SU-DHL-6 (cell line): ENCODE measurements around the gene CCDC170.

ENCODE experiments used
- H2AFZ ChIP-seq: fragments of 200-600 bp; sonication (generic); 2 replicates; pipeline ENCODE4 v1.6.1; 2014; ENCODE audit warnings: low read depth, mild to moderate bottlenecking, moderate library complexity, mixed read lengths, antibody characterized with exemption, low read length; ENCODE audit not compliant: severe bottlenecking
- H3F3A ChIP-seq: fragments of 200-600 bp; shearing (Covaris generic); 2 replicates; pipeline ENCODE4 v1.6.0; 2016; ENCODE audit warnings: antibody characterized with exemption, mild to moderate bottlenecking; ENCODE audit not compliant: insufficient read depth
- H3K27ac ChIP-seq: fragments of 200-600 bp; sonication (generic); 2 replicates; pipeline ENCODE4 v1.5.1; 2016; ENCODE audit warnings: low read depth, mild to moderate bottlenecking, low read length, moderate library complexity, mixed read lengths
- H3K27me3 ChIP-seq: fragments of 200-600 bp; sonication (generic), shearing (Covaris generic); 2 replicates; pipeline ENCODE4 v1.6.0; 2014; ENCODE audit warnings: mild to moderate bottlenecking, low read length
- H3K36me3 ChIP-seq: fragments of 200-600 bp; sonication (generic); 2 replicates; pipeline ENCODE4 v1.6.1; 2014; ENCODE audit warnings: mild to moderate bottlenecking, low read length, mixed read lengths
- H3K4me2 ChIP-seq: fragments of 300-600, 200-600 bp; shearing (Covaris generic), sonication (generic); 2 replicates; pipeline ENCODE4 v1.6.0; 2014; ENCODE audit warnings: low read length, low read depth, mild to moderate bottlenecking; ENCODE audit not compliant: poor library complexity, severe bottlenecking
- H3K4me3 ChIP-seq: fragments of 200-600 bp; sonication (generic); 2 replicates; pipeline ENCODE4 v1.5.1; 2014; ENCODE audit warnings: antibody characterized with exemption, low read length, mild to moderate bottlenecking, mixed read lengths; ENCODE audit not compliant: insufficient read depth, poor library complexity, severe bottlenecking
- H3K79me2 ChIP-seq: fragments of 200-600 bp; sonication (generic); 2 replicates; pipeline ENCODE4 v1.6.1; 2014; ENCODE audit warnings: mild to moderate bottlenecking, low read length, moderate library complexity; ENCODE audit not compliant: insufficient read depth
- H3K9ac ChIP-seq: fragments of 200-600 bp; sonication (generic); 2 replicates; pipeline ENCODE4 v1.7.0; 2014; ENCODE audit warnings: mild to moderate bottlenecking, low read length
- H3K9me2 ChIP-seq: fragments of 200-600 bp; sonication (generic); replicated peaks from 2 replicates; pipeline ENCODE4 v1.6.1; 2014; ENCODE audit warnings: low read length; ENCODE audit not compliant: insufficient read depth
- H3K9me3 ChIP-seq: fragments of 200-600 bp; sonication (generic); 2 replicates; pipeline ENCODE4 v1.6.1; 2014; ENCODE audit warnings: low read length, mixed read lengths; ENCODE audit not compliant: insufficient read depth
- H4K20me1 ChIP-seq: fragments of 200-600 bp; sonication (generic); 2 replicates; pipeline ENCODE4 v1.6.1; 2014; ENCODE audit warnings: low read depth, mild to moderate bottlenecking, antibody characterized with exemption, low read length, moderate library complexity, mixed read lengths
- CTCF ChIP-seq: fragments of 200-600 bp; sonication (generic); IDR thresholded peaks from one replicate; pipeline ENCODE4 v1.5.1; 2017; ENCODE audit warnings: antibody characterized with exemption, mild to moderate bottlenecking, low read length, moderate library complexity; ENCODE audit not compliant: insufficient read depth, poor library complexity, severe bottlenecking
- EZH2phosphoT487 ChIP-seq: fragments of 200-600 bp; sonication (generic), shearing (Covaris generic); conservative IDR thresholded peaks from 2 replicates; pipeline ENCODE4 v1.6.1; 2018; ENCODE audit warnings: mild to moderate bottlenecking, antibody characterized with exemption, low read length, moderate library complexity, mixed read lengths

Gene CCDC170

GRCh38 chr6:151494936-151495320 is 1.1 kb downstream of the CCDC170 start:
- Histone ChIP-seq H3K79me2 (no peaks in the 10 kb centered on the region), H4K20me1 (no peaks in the 10 kb centered on the region), H3K9me2 (no peaks in the 10 kb centered on the region), H3K27me3 (no peaks in the 10 kb centered on the region), H3F3A (no peaks in the 10 kb centered on the region), H2AFZ (no peak overlapping the region), H3K9ac (no peak overlapping the region), H3K9me3 (no peaks in the 10 kb centered on the region), H3K27ac (no peak overlapping the region), H3K4me3 (no peak overlapping the region), H3K36me3 (no peaks in the 10 kb centered on the region), H3K4me2 (no peak overlapping the region)
- TF ChIP-seq CTCF (no peak), EZH2phosphoT487 (no peak)

- Histone ChIP-seq H3K9ac (no peak overlapping the region), H3K4me3 (no peak overlapping the region), H3K9me3 (no peaks in the 10 kb centered on the region), H3K4me2 (no peak overlapping the region), H3K27me3 (no peaks in the 10 kb centered on the region), H4K20me1 (no peaks in the 10 kb centered on the region), H3F3A (no peaks in the 10 kb centered on the region), H2AFZ (no peak overlapping the region), H3K9me2 (no peaks in the 10 kb centered on the region), H3K27ac (no peak overlapping the region), H3K36me3 (no peaks in the 10 kb centered on the region), H3K79me2 (no peaks in the 10 kb centered on the region)
- TF ChIP-seq CTCF: no peak
- TF ChIP-seq EZH2phosphoT487: no peak
Observed at GRCh38 chr6:151495380-151495779, 1.6 kb downstream of the CCDC170 start.

- no peak for TF ChIP-seq EZH2phosphoT487
- no peak for TF ChIP-seq CTCF
- Histone ChIP-seq H3K9me3 (no peaks in the 10 kb centered on the region), H3K27me3 (no peaks in the 10 kb centered on the region), H3K9me2 (no peaks in the 10 kb centered on the region), H2AFZ (no peak overlapping the region), H3K79me2 (no peaks in the 10 kb centered on the region), H3F3A (no peaks in the 10 kb centered on the region), H3K27ac (no peak overlapping the region), H3K4me3 (no peak overlapping the region), H3K36me3 (no peaks in the 10 kb centered on the region), H4K20me1 (no peaks in the 10 kb centered on the region), H3K4me2 (no peak overlapping the region), H3K9ac (no peak overlapping the region)
Observed at GRCh38 chr6:151497905-151498304, 4.1 kb downstream of the CCDC170 start.

GRCh38 chr6:151498327-151498726 is 4.5 kb downstream of the CCDC170 start:
- no peak overlapping the region for H3K27ac ChIP-seq
- H4K20me1 ChIP-seq: no peaks in the 10 kb centered on the region
- H3K9me2 ChIP-seq: no peaks in the 10 kb centered on the region
- no peaks in the 10 kb centered on the region for H3F3A ChIP-seq
- H3K9me3 ChIP-seq: no peaks in the 10 kb centered on the region
- no peaks in the 10 kb centered on the region for H3K36me3 ChIP-seq
- no peak overlapping the region for H2AFZ ChIP-seq
- no peak overlapping the region for H3K4me2 ChIP-seq
- H3K27me3 ChIP-seq: no peaks in the 10 kb centered on the region
- no peak overlapping the region for H3K9ac ChIP-seq
- H3K4me3 ChIP-seq: no peak overlapping the region
- H3K79me2 ChIP-seq: no peaks in the 10 kb centered on the region
- TF ChIP-seq CTCF (no peak), EZH2phosphoT487 (no peak)
